ENCODE measurements around the gene MBOAT1.

GRCh38 chr6:20098267-20098876, 113.9 kb downstream of the MBOAT1 start:
- TF ChIP-seq, protein P1, sequence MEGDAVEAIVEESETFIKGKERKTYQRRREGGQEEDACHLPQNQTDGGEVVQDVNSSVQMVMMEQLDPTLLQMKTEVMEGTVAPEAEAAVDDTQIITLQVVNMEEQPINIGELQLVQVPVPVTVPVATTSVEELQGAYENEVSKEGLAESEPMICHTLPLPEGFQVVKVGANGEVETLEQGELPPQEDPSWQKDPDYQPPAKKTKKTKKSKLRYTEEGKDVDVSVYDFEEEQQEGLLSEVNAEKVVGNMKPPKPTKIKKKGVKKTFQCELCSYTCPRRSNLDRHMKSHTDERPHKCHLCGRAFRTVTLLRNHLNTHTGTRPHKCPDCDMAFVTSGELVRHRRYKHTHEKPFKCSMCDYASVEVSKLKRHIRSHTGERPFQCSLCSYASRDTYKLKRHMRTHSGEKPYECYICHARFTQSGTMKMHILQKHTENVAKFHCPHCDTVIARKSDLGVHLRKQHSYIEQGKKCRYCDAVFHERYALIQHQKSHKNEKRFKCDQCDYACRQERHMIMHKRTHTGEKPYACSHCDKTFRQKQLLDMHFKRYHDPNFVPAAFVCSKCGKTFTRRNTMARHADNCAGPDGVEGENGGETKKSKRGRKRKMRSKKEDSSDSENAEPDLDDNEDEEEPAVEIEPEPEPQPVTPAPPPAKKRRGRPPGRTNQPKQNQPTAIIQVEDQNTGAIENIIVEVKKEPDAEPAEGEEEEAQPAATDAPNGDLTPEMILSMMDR (IDR thresholded peaks at IDR 0.05), result no peak
- TF ChIP-seq POLR2A (IDR thresholded peaks at IDR 0.05) (no peak), POLR2AphosphoS5 (IDR thresholded peaks at IDR 0.05) (no peak), EP300 (IDR thresholded peaks at IDR 0.05) (no peak)

All from suprapubic skin (tissue), 4 donors.